ENCODE results near the gene PPIL3. TPM values are rescaled to one million over a fixed set of nuclear protein-coding genes. Genes with fewer than 3 reads are reported as not detected.

Gene PPIL3
- total RNA-seq, 1 donor from 2014 or later = 41.1 TPM

- Mint-ChIP-seq H3K4me1 (ENCODE audit: unreplicated experiment) (no peaks in the 10 kb centered on the region), H3K27me3 (ENCODE audit: unreplicated experiment) (peaks cover 1% of the 10 kb centered on the region), H3K27ac (ENCODE audit: unreplicated experiment) (no peak overlapping the region), H3K36me3 (ENCODE audit: low read depth, unreplicated experiment) (peaks cover 18% of the 10 kb centered on the region), H3K9me3 (ENCODE audit: unreplicated experiment) (no peaks in the 10 kb centered on the region), H3K4me3 (ENCODE audit: unreplicated experiment) (no peak overlapping the region)
- DNase-seq (ENCODE audit: low spot score) = no peak
- no peak for TF ChIP-seq CTCF (IDR thresholded peaks at IDR 0.05; ENCODE audit: unreplicated experiment)
Observed at GRCh38 chr2:200878289-200878880, 10.5 kb downstream of the PPIL3 start.

- H3K4me3 Mint-ChIP-seq (ENCODE audit: unreplicated experiment) = no peak overlapping the region
- H3K27ac Mint-ChIP-seq (ENCODE audit: unreplicated experiment) = no peak overlapping the region
- H3K27me3 Mint-ChIP-seq (ENCODE audit: unreplicated experiment) = peaks cover 1% of the 10 kb centered on the region
- no peak for TF ChIP-seq CTCF (IDR thresholded peaks at IDR 0.05; ENCODE audit: unreplicated experiment)
- no peak for DNase-seq (ENCODE audit: low spot score)
- H3K36me3 Mint-ChIP-seq (ENCODE audit: low read depth, unreplicated experiment) = peaks cover 13% of the 10 kb centered on the region
- H3K9me3 Mint-ChIP-seq (ENCODE audit: unreplicated experiment) = no peaks in the 10 kb centered on the region
- H3K4me1 Mint-ChIP-seq (ENCODE audit: unreplicated experiment) = no peaks in the 10 kb centered on the region
Observed at GRCh38 chr2:200877443-200877842, 11.4 kb downstream of the PPIL3 start.

GRCh38 chr2:200873560-200873959 is 15.3 kb downstream of the PPIL3 start:
- no peaks in the 10 kb centered on the region for H3K9me3 Mint-ChIP-seq (ENCODE audit: unreplicated experiment)
- H3K36me3 Mint-ChIP-seq (ENCODE audit: low read depth, unreplicated experiment) = peaks cover 3% of the 10 kb centered on the region
- no peak overlapping the region for H3K27ac Mint-ChIP-seq (ENCODE audit: unreplicated experiment)
- TF ChIP-seq CTCF (IDR thresholded peaks at IDR 0.05; ENCODE audit: unreplicated experiment) = no peak
- no peaks in the 10 kb centered on the region for H3K27me3 Mint-ChIP-seq (ENCODE audit: unreplicated experiment)
- no peak for DNase-seq (ENCODE audit: low spot score)
- no peak overlapping the region for H3K4me3 Mint-ChIP-seq (ENCODE audit: unreplicated experiment)
- no peaks in the 10 kb centered on the region for H3K4me1 Mint-ChIP-seq (ENCODE audit: unreplicated experiment)

DNA sequence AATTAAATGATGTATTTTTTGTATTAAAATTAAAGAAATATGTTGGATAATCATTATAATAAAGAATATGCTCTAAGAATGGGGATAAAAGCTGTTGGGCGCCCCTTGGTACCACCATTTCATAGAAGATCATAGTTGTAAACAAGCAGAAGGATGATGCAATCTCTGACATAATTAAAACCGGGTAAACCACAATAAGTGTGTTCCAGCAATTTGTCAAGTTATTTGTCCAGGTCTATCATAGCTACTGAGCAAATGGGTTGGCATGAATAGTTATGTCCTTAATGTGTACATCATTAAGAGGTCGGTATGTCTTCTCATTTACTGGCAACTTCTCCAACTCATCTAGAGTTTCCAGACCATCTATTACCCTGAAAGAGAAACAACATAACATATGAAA is 17.7 kb downstream of the PPIL3 start:
- no peak overlapping the region for H3K27ac Mint-ChIP-seq (ENCODE audit: unreplicated experiment)
- no peak for TF ChIP-seq CTCF (IDR thresholded peaks at IDR 0.05; ENCODE audit: unreplicated experiment)
- peaks cover 3% of the 10 kb centered on the region for H3K36me3 Mint-ChIP-seq (ENCODE audit: low read depth, unreplicated experiment)
- no peaks in the 10 kb centered on the region for H3K27me3 Mint-ChIP-seq (ENCODE audit: unreplicated experiment)
- no peaks in the 10 kb centered on the region for H3K9me3 Mint-ChIP-seq (ENCODE audit: unreplicated experiment)
- no peaks in the 10 kb centered on the region for H3K4me1 Mint-ChIP-seq (ENCODE audit: unreplicated experiment)
- H3K4me3 Mint-ChIP-seq (ENCODE audit: unreplicated experiment) = no peak overlapping the region
- DNase-seq (ENCODE audit: low spot score) = no peak

DNA sequence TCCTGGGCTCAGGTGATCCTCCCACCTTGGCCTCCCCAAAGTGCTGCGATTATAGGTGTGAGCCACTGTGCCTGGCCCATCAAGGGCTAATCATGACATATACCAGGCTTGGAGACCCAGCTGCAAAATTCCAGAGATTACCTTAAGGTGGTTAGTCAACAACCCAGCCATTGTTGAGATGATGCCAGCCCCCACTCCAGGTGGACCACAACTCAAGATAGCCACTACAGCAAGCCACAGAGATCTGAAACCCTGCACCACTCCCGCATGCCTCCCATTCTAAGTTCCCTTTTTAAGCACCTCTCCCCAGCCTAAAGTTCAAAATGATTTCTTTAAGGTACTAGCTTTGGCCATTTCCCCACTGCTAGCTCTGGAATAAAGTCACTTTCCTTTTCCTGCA is 19.9 kb downstream of the PPIL3 start:
- H3K4me3 Mint-ChIP-seq (ENCODE audit: unreplicated experiment) = no peak overlapping the region
- H3K27ac Mint-ChIP-seq (ENCODE audit: unreplicated experiment) = no peak overlapping the region
- no peak for TF ChIP-seq CTCF (IDR thresholded peaks at IDR 0.05; ENCODE audit: unreplicated experiment)
- H3K27me3 Mint-ChIP-seq (ENCODE audit: unreplicated experiment) = peaks cover 12% of the 10 kb centered on the region
- no peaks in the 10 kb centered on the region for H3K9me3 Mint-ChIP-seq (ENCODE audit: unreplicated experiment)
- peaks cover under 1% of the 10 kb centered on the region for H3K4me1 Mint-ChIP-seq (ENCODE audit: unreplicated experiment)
- no peak for DNase-seq (ENCODE audit: low spot score)
- peaks cover 3% of the 10 kb centered on the region for H3K36me3 Mint-ChIP-seq (ENCODE audit: low read depth, unreplicated experiment)

Measured in endothelial cell (in vitro differentiated cells).